IMR-90 (cell line): ENCODE data around the gene MEF2C.

Experiments
- CEBPB ChIP-seq: IDR thresholded peaks from 2 replicates; pipeline ENCODE4 v1.6.1; 2012; ENCODE audit warnings: low read depth, low read length, improper control_type of control experiment
- CTCF ChIP-seq: conservative IDR thresholded peaks from 2 replicates; pipeline ENCODE4 v1.5.1; 2012; ENCODE audit warnings: mild to moderate bottlenecking, low read depth, low read length, improper control_type of control experiment
- ELK1 ChIP-seq: fragments of 150-350 bp; IDR thresholded peaks from 2 replicates; pipeline ENCODE4 v1.6.1; 2016; ENCODE audit warnings: low read depth, mild to moderate bottlenecking, low read length, moderate library complexity, borderline replicate concordance
- MXI1 ChIP-seq: IDR thresholded peaks from 2 replicates; pipeline ENCODE4 v1.6.1; 2012; ENCODE audit warnings: low read depth, mild to moderate bottlenecking, low read length, moderate library complexity, borderline replicate concordance
- POLR2A ChIP-seq: IDR thresholded peaks from 2 replicates; pipeline ENCODE4 v1.6.1; 2012; ENCODE audit warnings: mild to moderate bottlenecking, low read depth, low read length
- RAD21 ChIP-seq: IDR thresholded peaks from 2 replicates; pipeline ENCODE4 v1.6.1; 2012; ENCODE audit warnings: low read length, improper control_type of control experiment
- RFX5 ChIP-seq: IDR thresholded peaks from 2 replicates; pipeline ENCODE4 v1.8.0; 2012; ENCODE audit warnings: low read depth, mild to moderate bottlenecking, low read length, moderate library complexity
- SMC3 ChIP-seq: fragments of 150-350 bp; IDR thresholded peaks from 2 replicates; pipeline ENCODE4 v1.6.1; 2016; ENCODE audit warnings: low read depth, mild to moderate bottlenecking, antibody characterized with exemption, low read length, moderate library complexity

GRCh38 chr5:88707216-88707965, 175.6 kb downstream of the MEF2C start:
- no peak for TF ChIP-seq POLR2A
- no peak for TF ChIP-seq CTCF
- TF ChIP-seq CEBPB, result no peak
- no peak for TF ChIP-seq RAD21
- TF ChIP-seq RFX5, result no peak
- TF ChIP-seq SMC3, result no peak
- TF ChIP-seq ELK1, result no peak
- no peak for TF ChIP-seq MXI1
